ENCODE results near the gene APBA2.

APBA2 gene

DNA sequence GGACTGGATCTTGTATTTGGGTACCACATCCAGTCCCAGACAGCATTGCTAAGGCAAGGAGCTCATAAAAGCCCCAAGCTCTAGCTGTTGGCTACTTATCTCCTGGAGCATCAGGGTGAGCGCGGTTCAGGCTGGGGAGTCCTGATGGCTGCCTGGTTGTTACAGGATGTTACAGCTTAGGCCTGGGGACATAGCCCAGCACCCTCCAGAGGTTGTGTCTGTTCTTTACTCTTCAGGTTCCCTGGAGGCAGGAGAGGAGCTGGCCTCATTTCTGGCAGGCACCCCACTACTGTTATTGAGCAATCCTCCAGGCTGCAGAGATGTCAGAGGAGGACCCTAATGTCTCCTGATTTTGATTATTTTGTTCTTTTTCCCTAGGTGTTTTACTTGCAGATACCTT, 26.6 kb downstream of the APBA2 start:
- TF ChIP-seq, protein P1, sequence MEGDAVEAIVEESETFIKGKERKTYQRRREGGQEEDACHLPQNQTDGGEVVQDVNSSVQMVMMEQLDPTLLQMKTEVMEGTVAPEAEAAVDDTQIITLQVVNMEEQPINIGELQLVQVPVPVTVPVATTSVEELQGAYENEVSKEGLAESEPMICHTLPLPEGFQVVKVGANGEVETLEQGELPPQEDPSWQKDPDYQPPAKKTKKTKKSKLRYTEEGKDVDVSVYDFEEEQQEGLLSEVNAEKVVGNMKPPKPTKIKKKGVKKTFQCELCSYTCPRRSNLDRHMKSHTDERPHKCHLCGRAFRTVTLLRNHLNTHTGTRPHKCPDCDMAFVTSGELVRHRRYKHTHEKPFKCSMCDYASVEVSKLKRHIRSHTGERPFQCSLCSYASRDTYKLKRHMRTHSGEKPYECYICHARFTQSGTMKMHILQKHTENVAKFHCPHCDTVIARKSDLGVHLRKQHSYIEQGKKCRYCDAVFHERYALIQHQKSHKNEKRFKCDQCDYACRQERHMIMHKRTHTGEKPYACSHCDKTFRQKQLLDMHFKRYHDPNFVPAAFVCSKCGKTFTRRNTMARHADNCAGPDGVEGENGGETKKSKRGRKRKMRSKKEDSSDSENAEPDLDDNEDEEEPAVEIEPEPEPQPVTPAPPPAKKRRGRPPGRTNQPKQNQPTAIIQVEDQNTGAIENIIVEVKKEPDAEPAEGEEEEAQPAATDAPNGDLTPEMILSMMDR (IDR thresholded peaks at IDR 0.05; ENCODE audit: poor library complexity, severe bottlenecking), result no peak
- no peak overlapping the region for H3K27ac ChIP-seq (ENCODE audit: poor library complexity, severe bottlenecking)
- no peak overlapping the region for H3K4me3 ChIP-seq (ENCODE audit: severe bottlenecking)
- no peaks in the 10 kb centered on the region for H3K27me3 ChIP-seq (ENCODE audit: insufficient read depth, poor library complexity, severe bottlenecking)
- H3K36me3 ChIP-seq (ENCODE audit: low read depth), result no peaks in the 10 kb centered on the region
- H3K9me3 ChIP-seq (ENCODE audit: severe bottlenecking), result no peaks in the 10 kb centered on the region
- no peaks in the 10 kb centered on the region for H3K4me1 ChIP-seq (ENCODE audit: insufficient read depth, poor library complexity, severe bottlenecking)
- DNase-seq (ENCODE audit: low spot score), result peak; percentile 54
- ATAC-seq (ENCODE audit: low read depth), result 0 out of 3 replicates have a peak, but pooled peaks have one; percentile 9

DNA sequence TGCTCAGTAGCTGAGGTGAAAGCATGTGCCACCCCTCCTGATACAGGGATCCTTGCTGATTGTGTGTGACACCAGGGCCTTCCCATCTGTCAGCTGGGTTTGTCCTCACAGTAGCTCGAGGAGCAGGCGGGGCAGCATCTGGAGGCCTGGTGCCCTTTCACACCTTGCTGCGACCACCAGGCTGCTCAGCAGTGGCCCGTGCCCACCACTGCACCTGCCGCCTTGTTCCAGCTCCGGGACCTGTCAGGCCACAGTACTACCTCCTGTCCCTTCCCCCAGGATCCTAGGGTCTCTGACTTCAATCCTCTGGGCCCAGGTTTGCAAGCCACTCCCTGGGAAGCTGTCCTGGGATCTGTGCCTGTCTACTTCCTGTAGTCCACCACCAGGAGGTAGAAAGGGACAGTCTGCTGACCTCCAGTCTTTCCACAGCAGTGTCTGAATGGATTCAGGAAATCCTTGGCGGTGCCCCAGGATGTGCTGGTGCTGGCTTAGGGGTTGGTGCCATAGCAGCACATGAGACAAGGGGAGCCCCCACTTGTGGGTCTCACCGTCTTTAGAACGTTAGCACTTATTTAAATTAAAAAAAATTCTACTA, 27.5 kb downstream of the APBA2 start:
- TF ChIP-seq, protein P1 (IDR thresholded peaks at IDR 0.05; ENCODE audit: poor library complexity, severe bottlenecking), result no peak
- no peak overlapping the region for H3K4me3 ChIP-seq (ENCODE audit: severe bottlenecking)
- no peaks in the 10 kb centered on the region for H3K9me3 ChIP-seq (ENCODE audit: severe bottlenecking)
- no peaks in the 10 kb centered on the region for H3K27me3 ChIP-seq (ENCODE audit: insufficient read depth, poor library complexity, severe bottlenecking)
- H3K27ac ChIP-seq (ENCODE audit: poor library complexity, severe bottlenecking), result no peak overlapping the region
- no peaks in the 10 kb centered on the region for H3K36me3 ChIP-seq (ENCODE audit: low read depth)
- ATAC-seq (ENCODE audit: low read depth) (peak; percentile 52), DNase-seq (ENCODE audit: low spot score) (peak; percentile 48)
- no peaks in the 10 kb centered on the region for H3K4me1 ChIP-seq (ENCODE audit: insufficient read depth, poor library complexity, severe bottlenecking)

DNA sequence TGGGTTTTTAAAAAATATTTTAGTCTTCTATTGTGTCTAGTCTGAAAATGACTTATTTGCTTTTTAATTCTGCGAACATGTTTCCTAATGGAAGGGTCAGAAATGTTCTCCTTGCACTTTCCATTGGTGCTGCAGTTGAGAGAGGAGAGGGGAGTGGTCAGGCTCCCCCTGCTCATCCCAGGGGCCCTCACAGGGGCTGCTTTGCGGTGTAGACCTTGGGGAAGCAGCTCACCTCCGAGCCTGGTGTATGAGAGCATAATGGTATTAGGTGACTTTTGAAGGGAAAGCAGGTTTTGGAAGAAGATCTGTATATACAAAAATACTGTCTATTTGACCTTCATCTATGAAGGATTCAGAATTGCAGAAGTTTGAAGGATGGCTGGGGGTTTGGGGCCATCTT, 28.3 kb downstream of the APBA2 start:
- ATAC-seq (ENCODE audit: low read depth) (no peak), DNase-seq (ENCODE audit: low spot score) (peak; percentile 19)
- H3K4me3 ChIP-seq (ENCODE audit: severe bottlenecking), result no peak overlapping the region
- TF ChIP-seq, protein P1 (IDR thresholded peaks at IDR 0.05; ENCODE audit: poor library complexity, severe bottlenecking), result no peak
- H3K27me3 ChIP-seq (ENCODE audit: insufficient read depth, poor library complexity, severe bottlenecking), result no peaks in the 10 kb centered on the region
- H3K4me1 ChIP-seq (ENCODE audit: insufficient read depth, poor library complexity, severe bottlenecking), result no peaks in the 10 kb centered on the region
- H3K9me3 ChIP-seq (ENCODE audit: severe bottlenecking), result no peaks in the 10 kb centered on the region
- no peaks in the 10 kb centered on the region for H3K36me3 ChIP-seq (ENCODE audit: low read depth)
- H3K27ac ChIP-seq (ENCODE audit: poor library complexity, severe bottlenecking), result no peak overlapping the region

DNA sequence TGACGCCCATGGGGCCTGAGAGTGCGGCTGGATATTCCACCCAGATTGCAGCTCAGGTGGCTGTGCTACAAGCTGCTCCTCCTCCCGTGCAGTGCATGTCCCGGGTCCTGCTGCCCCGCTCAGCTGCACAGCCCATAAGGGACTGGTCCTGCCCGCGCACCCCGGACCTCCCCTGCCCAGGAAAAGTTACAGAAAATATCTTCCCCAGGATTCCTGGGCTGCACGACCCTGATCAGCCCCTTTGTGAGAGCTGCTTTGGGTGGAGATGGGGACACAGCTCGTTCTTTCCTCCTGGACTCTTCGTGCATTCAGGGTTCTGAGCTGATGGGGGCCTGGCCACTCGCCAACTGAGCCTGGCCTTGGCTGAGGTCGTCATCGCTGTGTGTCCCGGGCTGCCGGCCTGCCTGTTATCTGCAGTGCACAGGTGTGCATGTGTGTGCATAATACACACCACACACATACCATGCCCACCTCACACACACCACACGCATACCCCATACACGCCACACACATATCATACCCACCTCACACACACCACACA, 28.8 kb downstream of the APBA2 start:
- H3K9me3 ChIP-seq (ENCODE audit: severe bottlenecking), result no peaks in the 10 kb centered on the region
- TF ChIP-seq, protein P1 (IDR thresholded peaks at IDR 0.05; ENCODE audit: poor library complexity, severe bottlenecking), result no peak
- peak; percentile 66 for DNase-seq (ENCODE audit: low spot score)
- no peaks in the 10 kb centered on the region for H3K4me1 ChIP-seq (ENCODE audit: insufficient read depth, poor library complexity, severe bottlenecking)
- H3K27me3 ChIP-seq (ENCODE audit: insufficient read depth, poor library complexity, severe bottlenecking), result no peaks in the 10 kb centered on the region
- no peak for ATAC-seq (ENCODE audit: low read depth)
- H3K4me3 ChIP-seq (ENCODE audit: severe bottlenecking), result no peak overlapping the region
- H3K27ac ChIP-seq (ENCODE audit: poor library complexity, severe bottlenecking), result no peak overlapping the region
- no peaks in the 10 kb centered on the region for H3K36me3 ChIP-seq (ENCODE audit: low read depth)
